OCI-LY1 (cell line): ENCODE data around the gene MAGEC3.

ENCODE experiments used
- H2AFZ ChIP-seq: fragments of 200-600 bp; sonication (generic), shearing (Covaris generic); 2 replicates; pipeline ENCODE4 v1.6.0; 2014; ENCODE audit warnings: antibody characterized with exemption, mild to moderate bottlenecking, low read length
- H3F3A ChIP-seq: fragments of 200-600 bp; sonication (generic), shearing (Covaris generic); 2 replicates; pipeline ENCODE4 v1.6.0; 2014; ENCODE audit warnings: mild to moderate bottlenecking, antibody characterized with exemption, low read length, moderate library complexity; ENCODE audit not compliant: insufficient read depth
- H3K27ac ChIP-seq: fragments of 200-600 bp; sonication (generic); 2 replicates; pipeline ENCODE4 v1.5.1; 2014; ENCODE audit warnings: low read length, mixed run types, mild to moderate bottlenecking, low read depth; ENCODE audit not compliant: poor library complexity, severe bottlenecking
- H3K27me3 ChIP-seq: fragments of 200-600 bp; sonication (generic); 2 replicates; pipeline ENCODE4 v1.6.0; 2014; ENCODE audit warnings: antibody characterized with exemption, mild to moderate bottlenecking, low read length, moderate library complexity; ENCODE audit not compliant: insufficient read depth
- H3K36me3 ChIP-seq: fragments of 200-600 bp; sonication (generic); 2 replicates; pipeline ENCODE4 v1.6.1; 2014; ENCODE audit warnings: mild to moderate bottlenecking, antibody characterized with exemption, low read length, moderate library complexity, mixed read lengths; ENCODE audit not compliant: insufficient read depth
- H3K4me1 ChIP-seq: fragments of 200-600 bp; sonication (generic); 2 replicates; pipeline ENCODE4 v1.5.1; 2014; ENCODE audit warnings: mild to moderate bottlenecking, low read length, moderate library complexity; ENCODE audit not compliant: insufficient read depth, severe bottlenecking
- H3K4me2 ChIP-seq: fragments of 200-600 bp; sonication (generic), shearing (Covaris generic); 2 replicates; pipeline ENCODE4 v1.6.1; 2014; ENCODE audit warnings: low read length
- H3K4me3 ChIP-seq: fragments of 200-600 bp; sonication (generic); 2 replicates; pipeline ENCODE4 v1.5.1; 2014; ENCODE audit warnings: low read length, low read depth, mild to moderate bottlenecking, mixed read lengths; ENCODE audit not compliant: poor library complexity, severe bottlenecking
- H3K79me2 ChIP-seq: fragments of 200-600 bp; shearing (Covaris generic); 2 replicates; pipeline ENCODE4 v1.6.1; 2016; ENCODE audit warnings: mixed run types, low read length, mixed read lengths; ENCODE audit not compliant: insufficient read depth
- H3K9ac ChIP-seq: fragments of 200-600 bp; sonication (generic), shearing (Covaris generic); 2 replicates; pipeline ENCODE4 v1.6.1; 2014; ENCODE audit warnings: mild to moderate bottlenecking, low read length, mixed read lengths
- H3K9me2 ChIP-seq: fragments of 200-600 bp; sonication (generic), shearing (Covaris generic); 2 replicates; pipeline ENCODE4 v1.6.1; 2014; ENCODE audit warnings: low read depth, mild to moderate bottlenecking, low read length, mixed read lengths
- H3K9me3 ChIP-seq: fragments of 200-600 bp; shearing (Covaris generic); 2 replicates; pipeline ENCODE4 v1.6.1; 2014; ENCODE audit warnings: low read length, mixed read lengths
- H4K20me1 ChIP-seq: fragments of 200-600 bp; sonication (generic), shearing (Covaris generic); 2 replicates; pipeline ENCODE4 v1.6.0; 2016; ENCODE audit warnings: mild to moderate bottlenecking, low read length; ENCODE audit not compliant: insufficient read depth
- CTCF ChIP-seq: fragments of 200-600 bp; sonication (generic), shearing (Covaris generic); IDR thresholded peaks from 2 replicates; pipeline ENCODE4 v1.5.1; 2017; ENCODE audit warnings: mild to moderate bottlenecking, antibody characterized with exemption, low read length, moderate library complexity, mixed read lengths
- EZH2 ChIP-seq: fragments of 200-600 bp; sonication (generic), shearing (Covaris generic); IDR thresholded peaks from 2 replicates; pipeline ENCODE4 v1.8.0; 2017; ENCODE audit warnings: borderline replicate concordance, mixed run types, mild to moderate bottlenecking, antibody characterized with exemption, low read length, moderate library complexity, mixed read lengths

MAGEC3 gene

DNA sequence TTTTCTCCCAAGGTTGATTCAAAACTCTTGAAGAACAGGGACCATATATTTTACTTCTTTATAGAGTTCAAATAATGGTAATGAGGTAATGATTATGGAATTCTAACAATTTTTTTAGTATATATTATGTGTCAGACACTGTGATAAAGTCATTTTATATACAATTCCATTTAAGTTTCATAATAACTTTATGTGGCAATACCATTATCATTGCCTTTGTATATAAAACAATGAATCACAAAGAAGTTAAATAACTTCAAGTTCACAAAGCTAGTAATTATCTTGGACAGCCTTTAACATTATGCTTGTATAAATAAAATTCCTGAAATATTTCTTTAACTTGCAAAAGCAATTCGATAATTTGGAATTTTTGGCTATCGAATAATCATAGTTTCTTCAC, 86.2 kb downstream of the MAGEC3 start:
- no peaks in the 10 kb centered on the region for H3K4me1 ChIP-seq
- no peak overlapping the region for H2AFZ ChIP-seq
- no peak overlapping the region for H3K4me2 ChIP-seq
- no peaks in the 10 kb centered on the region for H3K9me3 ChIP-seq
- H4K20me1 ChIP-seq = no peaks in the 10 kb centered on the region
- no peak overlapping the region for H3K27ac ChIP-seq
- no peak for TF ChIP-seq EZH2
- no peak for TF ChIP-seq CTCF
- H3K36me3 ChIP-seq = no peaks in the 10 kb centered on the region
- H3K79me2 ChIP-seq = no peaks in the 10 kb centered on the region
- H3K9me2 ChIP-seq = no peaks in the 10 kb centered on the region
- no peak overlapping the region for H3K9ac ChIP-seq
- no peaks in the 10 kb centered on the region for H3F3A ChIP-seq
- H3K27me3 ChIP-seq = no peaks in the 10 kb centered on the region
- H3K4me3 ChIP-seq = no peak overlapping the region

- Histone ChIP-seq H4K20me1 (no peaks in the 10 kb centered on the region), H3K79me2 (no peaks in the 10 kb centered on the region), H2AFZ (no peak overlapping the region), H3K27me3 (no peaks in the 10 kb centered on the region), H3K4me2 (no peak overlapping the region), H3K4me1 (no peaks in the 10 kb centered on the region), H3K9me2 (no peaks in the 10 kb centered on the region), H3F3A (no peaks in the 10 kb centered on the region), H3K4me3 (no peak overlapping the region), H3K9me3 (no peaks in the 10 kb centered on the region), H3K9ac (no peak overlapping the region), H3K27ac (no peak overlapping the region), H3K36me3 (no peaks in the 10 kb centered on the region)
- TF ChIP-seq EZH2 = no peak
- no peak for TF ChIP-seq CTCF
These were observed 90.3 kb downstream of the MAGEC3 start for GRCh38 chrX:141928432-141928831.

GRCh38 chrX:141934059-141934641, 96.0 kb downstream of the MAGEC3 start:
- no peak overlapping the region for H3K27ac ChIP-seq
- no peak overlapping the region for H2AFZ ChIP-seq
- H3K9me3 ChIP-seq = no peaks in the 10 kb centered on the region
- H3K27me3 ChIP-seq = no peaks in the 10 kb centered on the region
- H3K4me3 ChIP-seq = no peak overlapping the region
- H3K9ac ChIP-seq = no peak overlapping the region
- no peak for TF ChIP-seq EZH2
- no peak for TF ChIP-seq CTCF
- no peaks in the 10 kb centered on the region for H3K4me1 ChIP-seq
- no peak overlapping the region for H3K4me2 ChIP-seq
- no peaks in the 10 kb centered on the region for H3K36me3 ChIP-seq
- no peaks in the 10 kb centered on the region for H3F3A ChIP-seq
- no peaks in the 10 kb centered on the region for H3K79me2 ChIP-seq
- H3K9me2 ChIP-seq = no peaks in the 10 kb centered on the region
- H4K20me1 ChIP-seq = no peaks in the 10 kb centered on the region
